NCI-H82 (cell line): ENCODE measurements around the gene AURKB.

ENCODE experiments used
- DNase-seq: peaks from one replicate; lab custom pipeline; 2025; lab: John Stamatoyannopoulos, UW

AURKB gene

DNA sequence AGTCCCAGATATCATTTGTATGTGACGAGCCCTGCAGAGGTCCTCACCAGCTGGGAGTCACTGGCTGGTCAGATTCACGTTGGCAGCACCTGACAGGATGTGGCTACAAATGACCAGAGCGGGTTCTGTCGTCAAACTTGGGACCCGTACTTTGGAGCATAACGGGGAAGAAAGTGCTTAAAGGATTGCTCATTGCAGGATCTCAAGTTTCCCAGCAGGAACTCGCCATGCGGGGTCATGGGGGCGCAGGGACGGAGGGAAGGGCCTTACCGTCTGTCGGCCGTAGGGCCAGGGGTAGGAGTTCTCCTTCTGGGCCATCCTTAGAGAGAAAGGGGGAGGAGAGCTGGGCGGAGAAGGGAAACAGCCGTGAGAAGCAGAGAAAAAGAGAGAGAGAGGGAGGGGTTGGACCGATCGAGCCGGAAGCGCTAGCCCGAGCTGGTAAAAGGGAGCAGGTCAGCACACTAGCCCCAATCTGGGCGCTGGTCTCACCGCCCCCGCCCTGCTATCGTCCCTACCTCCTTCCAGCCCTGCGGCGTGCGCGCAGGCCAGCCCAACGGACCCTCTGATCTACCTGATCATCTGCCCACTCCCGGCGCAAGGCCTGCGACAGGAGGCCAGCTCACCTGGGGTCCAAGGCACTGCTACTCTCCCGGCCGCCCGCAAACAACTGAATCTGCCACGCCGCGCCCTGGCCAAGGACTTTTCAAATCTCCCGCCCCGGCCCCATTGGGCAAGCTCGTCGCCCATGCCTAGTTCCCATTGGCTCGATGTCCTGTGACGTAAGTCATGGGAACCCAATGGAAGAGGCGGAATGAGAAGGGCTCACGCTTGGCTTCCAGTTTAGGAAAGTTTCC is at the start of gene AURKB:
Gene AURKB, minus strand, starts transcription at position 669 of the 854 bp plus-strand sequence. Its CDS starts 351 bp downstream, at position 318.
- peak; percentile 99 for DNase-seq

DNA sequence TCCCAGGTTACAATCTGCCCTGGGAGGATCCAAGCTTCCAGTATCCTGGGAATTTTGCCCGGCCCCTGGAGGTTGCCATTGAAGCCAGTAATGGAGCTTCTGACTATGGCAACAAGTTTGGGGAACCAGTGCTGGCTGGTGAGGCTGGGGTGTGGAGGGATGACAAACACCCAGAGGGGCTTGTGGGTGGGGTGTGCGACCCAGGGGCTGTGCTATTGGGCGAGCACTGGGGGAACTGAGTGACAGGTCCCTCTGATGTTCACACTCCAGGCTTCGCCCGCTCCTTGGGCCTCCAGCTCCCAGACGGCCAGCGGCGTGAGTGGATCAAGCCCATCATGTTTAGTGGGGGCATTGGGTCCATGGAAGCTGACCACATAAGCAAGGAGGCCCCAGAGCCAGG is 47.4 kb upstream of the AURKB start:
- DNase-seq, result no peak

DNA sequence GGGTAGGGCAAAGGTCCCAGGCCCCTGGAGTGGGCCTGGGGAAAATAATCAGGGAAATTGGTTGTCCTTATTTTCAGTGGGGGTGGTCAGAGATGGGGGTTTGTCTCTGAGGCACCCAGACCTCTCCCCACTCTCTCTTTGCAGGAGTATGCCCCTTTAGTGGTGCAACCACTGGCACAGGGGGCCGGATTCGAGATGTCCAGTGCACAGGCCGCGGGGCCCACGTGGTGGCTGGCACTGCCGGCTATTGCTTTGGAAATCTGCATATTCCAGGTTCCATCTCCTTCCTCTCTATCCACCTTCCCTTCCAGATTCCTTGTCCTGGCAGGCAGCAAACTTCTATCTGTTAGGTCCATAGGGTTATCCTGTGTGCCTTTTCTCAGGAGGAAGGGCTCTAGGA is 46.3 kb upstream of the AURKB start:
- no peak for DNase-seq

DNA sequence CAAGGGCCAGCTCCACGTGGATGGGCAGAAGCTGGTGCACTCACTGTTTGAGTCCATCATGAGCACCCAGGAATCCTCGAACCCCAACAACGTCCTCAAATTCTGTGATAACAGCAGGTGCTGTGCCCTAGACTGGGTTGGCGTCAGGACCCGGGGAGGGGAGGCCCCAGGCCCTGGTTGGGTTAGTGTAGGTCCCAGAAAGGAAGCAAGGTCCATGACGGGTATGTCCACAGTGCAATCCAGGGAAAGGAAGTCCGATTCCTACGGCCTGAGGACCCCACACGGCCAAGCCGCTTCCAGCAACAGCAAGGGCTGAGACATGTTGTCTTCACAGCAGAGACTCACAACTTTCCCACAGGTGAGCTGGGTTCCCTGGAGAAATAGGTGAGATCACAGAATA is 45.9 kb upstream of the AURKB start:
- no peak for DNase-seq

DNA sequence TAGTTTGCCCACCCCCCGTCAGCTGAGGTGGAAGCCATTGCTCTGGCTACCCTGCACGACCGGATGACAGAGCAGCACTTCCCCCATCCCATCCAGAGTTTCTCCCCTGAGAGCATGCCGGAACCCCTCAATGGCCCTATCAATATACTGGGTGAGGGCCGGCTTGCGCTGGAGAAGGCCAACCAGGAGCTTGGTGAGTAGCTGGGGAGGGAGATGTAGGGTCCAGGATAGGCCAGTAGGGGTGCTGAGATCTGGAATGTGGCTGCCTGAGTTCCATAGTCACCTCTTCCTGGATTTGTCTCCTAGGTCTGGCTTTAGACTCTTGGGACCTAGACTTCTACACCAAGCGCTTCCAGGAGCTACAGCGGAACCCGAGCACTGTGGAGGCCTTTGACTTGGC is 45.1 kb upstream of the AURKB start:
- no peak for DNase-seq

GRCh38 chr17:8254881-8255280 is 44.5 kb upstream of the AURKB start:
- no peak for DNase-seq

DNA sequence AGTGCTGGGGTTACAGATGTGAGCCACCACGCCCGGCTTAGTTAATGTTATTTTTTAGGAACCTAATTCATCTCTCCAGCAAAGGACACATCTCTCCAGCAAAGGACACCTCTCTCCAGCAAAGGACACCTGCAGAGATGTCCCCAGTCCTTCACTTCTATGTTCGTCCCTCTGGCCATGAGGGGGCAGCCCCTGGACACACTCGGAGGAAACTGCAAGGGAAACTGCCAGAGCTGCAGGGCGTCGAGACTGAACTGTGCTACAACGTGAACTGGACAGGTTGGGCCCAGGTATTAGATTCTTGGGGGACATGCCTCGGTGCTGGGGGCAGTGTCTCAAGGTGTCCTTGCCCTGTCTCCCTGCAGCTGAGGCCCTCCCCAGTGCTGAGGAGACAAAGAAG is 43.4 kb upstream of the AURKB start:
- peak; percentile 22 for DNase-seq

- DNase-seq, result peak; percentile 57
These were observed 41.0 kb upstream of the AURKB start for GRCh38 chr17:8251411-8251810.

DNA sequence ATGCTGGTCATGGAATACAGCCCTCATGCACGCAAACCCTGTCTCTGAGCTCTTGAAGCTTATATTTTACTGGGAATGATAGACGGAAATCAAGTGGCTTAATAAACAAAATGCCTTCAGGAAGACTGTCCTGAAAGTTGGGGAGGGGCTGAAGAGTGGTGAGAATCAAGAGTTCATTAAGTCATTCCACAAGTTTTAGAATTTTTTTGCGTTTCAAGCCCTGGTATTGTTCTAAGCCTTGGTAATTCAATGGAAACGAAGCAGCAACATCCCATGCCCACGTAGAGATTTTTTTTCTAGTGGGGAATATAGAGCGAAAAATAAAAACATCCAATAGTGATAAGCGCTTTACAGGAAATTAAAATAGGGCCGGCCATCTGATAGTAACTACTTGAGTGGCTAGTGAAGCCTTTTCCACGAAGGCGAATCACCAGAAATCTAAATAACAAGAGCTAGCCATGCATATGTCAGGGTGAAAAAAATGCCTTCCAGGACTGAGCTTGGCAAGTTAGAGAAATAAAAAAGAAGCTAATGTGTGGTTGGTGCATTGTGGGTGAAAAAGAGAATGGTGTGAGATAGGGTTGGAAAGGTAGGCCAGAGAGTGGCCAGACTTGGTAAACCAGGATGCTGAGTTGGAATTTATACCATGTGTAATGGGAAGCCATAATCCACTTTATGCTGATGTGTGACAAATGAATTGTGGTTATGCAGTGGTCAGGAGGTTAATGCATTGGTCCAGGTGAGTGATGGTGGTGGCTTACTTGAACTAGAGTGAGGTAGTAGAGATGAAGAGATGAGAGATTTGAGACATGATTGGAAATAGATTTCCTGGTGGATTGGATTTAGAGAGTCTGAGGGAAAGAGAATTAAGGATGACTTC is 39.5 kb upstream of the AURKB start:
- peak; percentile 55 for DNase-seq

DNA sequence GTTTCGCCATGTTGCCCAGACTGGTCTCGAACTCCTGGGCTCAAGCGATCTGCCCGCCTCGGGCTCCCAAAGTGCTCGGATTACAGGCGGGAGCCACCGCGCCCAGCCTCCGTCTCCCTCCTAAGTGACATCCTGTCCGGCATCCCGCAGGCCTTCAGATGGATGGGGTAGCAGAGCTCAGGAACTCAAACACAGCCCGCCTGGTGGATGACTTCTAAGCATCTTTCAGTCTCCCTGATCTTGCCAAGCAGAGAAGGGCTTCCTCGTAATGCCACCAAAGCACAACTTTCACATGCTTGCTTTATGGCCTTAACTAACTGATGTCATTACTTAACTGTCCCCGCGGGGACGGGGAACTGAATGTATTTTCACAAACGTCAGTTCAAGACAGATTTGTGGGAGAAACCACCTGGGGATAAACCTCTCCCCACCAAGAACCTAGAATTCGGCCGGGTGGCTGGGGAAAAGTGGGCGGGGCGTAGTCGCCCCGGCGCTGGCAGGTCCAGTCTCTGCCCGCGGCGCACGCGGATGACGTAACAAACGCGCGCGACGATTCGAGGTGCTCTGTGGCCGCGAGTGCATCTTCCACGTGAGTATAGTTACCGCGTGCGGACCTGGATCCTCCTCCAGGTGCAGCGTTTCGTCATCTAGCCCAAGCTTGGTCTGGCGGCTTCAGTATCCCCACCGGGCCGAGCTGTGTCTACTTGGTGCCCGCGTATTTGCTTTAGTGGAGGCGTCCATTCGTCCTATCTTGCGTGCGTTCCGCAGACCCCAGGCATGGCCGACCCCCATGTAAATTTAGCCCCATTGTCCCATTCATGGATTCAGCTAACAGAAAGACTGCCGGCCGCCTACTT is 38.6 kb upstream of the AURKB start, which contains the start of gene PFAS:
Gene PFAS, plus strand, starts transcription at position 539 of the 857 bp plus-strand sequence. CDS start 4,649 bp downstream, outside the sequence.
- DNase-seq, result peak; percentile 99

GRCh38 chr17:8244768-8245167 is 34.4 kb upstream of the AURKB start:
- DNase-seq, result no peak

- DNase-seq, result no peak
These were observed 33.5 kb upstream of the AURKB start for GRCh38 chr17:8243827-8244226.

DNA sequence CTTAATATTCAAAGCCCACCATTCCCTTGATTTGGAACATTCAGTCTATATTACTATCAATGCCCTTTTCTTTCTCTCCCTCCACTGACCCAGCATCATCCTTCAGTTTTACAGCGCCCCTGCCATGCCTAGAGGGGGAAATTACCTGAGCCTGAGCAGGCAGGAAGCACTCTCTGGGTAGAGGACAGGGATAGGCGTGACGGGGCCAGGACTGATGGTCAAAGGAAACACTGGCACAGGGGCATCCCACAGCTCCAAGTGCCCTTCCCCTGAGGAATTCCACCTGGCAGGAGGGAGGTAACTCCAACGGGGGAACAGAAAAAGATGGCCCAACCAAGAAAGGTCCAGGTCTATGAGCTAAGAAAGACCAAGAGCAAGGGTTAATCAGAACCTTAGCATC is 27.5 kb upstream of the AURKB start:
- no peak for DNase-seq

DNA sequence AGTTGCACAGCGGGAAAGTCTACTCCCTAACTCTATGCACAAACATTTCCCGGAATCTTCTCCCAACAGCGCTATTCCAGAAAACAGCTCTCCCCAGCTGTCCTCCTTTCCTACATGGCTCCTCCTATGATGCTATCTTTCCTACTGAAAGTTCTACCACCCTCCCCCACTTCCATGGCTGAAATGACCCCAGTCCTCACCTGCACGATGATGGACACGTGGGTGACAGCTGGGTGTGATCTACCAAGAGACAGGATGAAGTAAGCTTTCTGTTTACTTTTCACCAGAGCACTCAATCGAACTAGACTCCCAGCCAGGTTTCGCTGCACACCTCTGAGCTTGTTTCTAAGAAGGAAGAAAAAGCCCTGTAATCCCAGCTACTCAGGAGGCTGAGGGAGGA is 26.8 kb upstream of the AURKB start:
- DNase-seq, result no peak

DNA sequence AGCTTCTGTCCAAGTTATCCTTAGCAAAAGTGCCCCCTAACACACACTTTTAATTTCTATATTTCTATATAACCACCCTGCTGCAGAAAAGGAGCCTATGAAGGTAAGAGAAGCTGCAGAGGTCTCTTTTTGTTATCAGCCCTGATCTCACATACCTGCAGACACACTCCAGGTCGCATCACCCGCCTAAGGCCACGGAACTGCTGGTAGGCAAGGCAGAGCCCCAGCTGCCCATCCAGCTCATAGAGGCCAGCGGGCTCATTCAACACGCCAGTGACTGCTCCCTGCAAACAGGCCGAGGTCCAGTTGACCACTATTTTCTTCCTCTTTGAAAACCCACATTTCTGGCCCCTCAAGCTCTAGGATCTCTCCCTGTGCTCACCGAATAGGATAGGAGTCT is 25.3 kb upstream of the AURKB start:
- no peak for DNase-seq

DNA sequence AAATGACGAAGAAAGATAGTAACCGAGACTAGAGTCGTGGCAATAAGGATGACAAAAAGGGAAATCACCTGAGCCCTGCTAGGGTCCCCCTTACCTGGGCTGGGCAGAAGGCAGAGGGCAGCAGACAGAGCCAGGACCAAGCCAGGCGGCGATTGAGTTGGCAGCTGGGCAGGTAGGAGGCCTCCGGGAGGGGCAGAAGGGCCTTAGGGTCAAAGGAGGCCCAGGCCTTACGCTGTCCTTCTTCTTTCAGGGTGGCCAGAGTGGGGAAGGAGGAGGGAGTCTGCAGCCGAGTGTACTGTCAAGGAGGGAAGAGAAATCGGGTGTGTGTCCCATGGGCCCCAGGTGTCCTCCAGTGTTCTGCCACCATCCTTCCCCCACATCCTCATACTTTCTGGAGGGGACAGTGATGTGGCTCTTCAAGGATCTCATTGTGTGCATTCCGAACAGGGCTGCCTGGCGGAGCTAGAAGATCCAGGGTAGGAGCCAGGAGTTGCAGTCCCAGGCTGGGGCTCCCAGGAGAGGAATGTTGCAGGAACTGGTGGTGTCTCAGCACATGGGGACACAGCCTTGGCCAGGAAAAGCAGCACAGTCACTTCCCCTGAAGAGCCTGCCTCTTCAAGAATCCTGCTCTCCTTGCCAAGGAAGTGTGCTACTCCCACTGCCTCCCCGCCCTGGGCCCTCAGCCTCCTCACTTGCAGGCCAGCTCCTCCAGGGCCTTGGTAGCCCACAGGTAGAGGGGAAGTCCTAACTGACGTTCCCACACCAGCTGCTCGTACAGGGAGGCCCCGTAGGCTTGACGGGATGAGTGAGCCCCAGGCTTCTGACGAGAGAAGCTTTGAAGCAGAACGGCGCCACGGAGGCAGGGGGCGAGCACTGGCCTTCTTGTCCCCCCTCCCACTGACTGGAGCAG is 24.2 kb upstream of the AURKB start:
- DNase-seq, result no peak

DNA sequence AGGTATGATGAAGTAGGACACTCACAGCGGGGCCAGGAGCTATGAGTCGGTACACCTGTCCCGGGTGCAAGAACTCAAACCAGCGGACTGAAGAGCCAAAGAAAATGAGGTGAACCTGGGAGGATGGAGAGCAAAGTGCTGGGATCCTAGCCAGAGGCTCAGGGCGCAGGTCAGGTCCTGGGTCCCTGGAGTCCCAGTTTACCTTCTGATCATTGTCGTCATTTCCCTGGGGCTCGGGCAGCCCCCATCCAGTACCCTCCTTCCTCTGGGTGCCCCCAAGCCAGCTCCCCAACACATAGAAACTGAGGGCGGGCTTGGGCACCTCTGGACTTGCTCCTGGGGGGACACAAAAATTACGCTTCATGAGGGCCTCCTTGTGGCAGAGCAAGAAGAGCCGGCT is 21.3 kb upstream of the AURKB start:
- no peak for DNase-seq

GRCh38 chr17:8227238-8227581 is 16.8 kb upstream of the AURKB start:
- DNase-seq, result no peak

GRCh38 chr17:8226536-8227237 is 16.3 kb upstream of the AURKB start:
- peak; percentile 74 for DNase-seq

DNA sequence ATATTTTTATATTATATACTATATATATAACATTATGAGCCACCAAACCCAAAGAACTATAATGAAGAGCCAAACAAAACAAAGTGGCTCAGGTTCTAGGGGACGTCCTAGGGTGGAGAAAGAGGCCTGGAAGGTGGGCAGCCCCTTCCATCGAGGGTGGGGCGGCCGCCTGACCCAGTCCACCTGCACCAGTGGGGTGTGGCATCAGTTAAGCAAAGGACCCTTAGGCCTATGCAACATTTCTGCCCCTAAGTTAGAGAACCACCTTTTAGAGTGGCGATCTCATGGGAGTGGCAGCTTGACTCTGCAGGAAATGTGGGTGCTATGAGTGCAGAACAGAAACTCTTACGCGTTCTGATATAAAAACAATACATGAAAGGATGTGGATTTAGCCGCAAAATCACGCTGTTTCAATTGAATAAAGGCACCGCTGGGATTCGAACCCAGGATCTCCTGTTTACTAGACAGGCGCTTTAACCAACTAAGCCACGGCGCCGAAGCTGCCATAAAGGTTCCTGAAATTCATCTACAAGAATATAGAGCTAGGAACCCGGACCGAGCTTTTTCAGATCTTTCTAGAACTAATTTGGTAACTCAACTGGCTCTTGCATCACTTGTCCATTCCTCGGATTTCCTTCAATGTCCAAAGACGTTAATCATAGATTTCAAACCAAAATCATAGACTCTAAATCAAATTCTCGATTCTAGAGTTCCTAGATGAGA is 15.6 kb upstream of the AURKB start:
- DNase-seq, result peak; percentile 80
